Ectodermal cell (in vitro differentiated cells): ENCODE measurements around the gene DCAF11.

Experiments
- H3K27ac ChIP-seq: 2 replicates; pipeline ENCODE4 v1.7.0; 2013; ENCODE audit warnings: mild to moderate bottlenecking, low read depth, low read length; ENCODE audit not compliant: insufficient read depth, poor library complexity, severe bottlenecking
- H3K27me3 ChIP-seq: 2 replicates; pipeline ENCODE4 v1.7.0; 2013; ENCODE audit warnings: mild to moderate bottlenecking, low read length; ENCODE audit not compliant: insufficient read depth, control insufficient read depth, poor library complexity, severe bottlenecking
- H3K36me3 ChIP-seq: one replicate; pipeline ENCODE4 v1.7.0; 2013; ENCODE audit warnings: low read length; ENCODE audit not compliant: control insufficient read depth, insufficient read depth
- H3K4me1 ChIP-seq: one replicate; pipeline ENCODE4 v1.7.0; 2013; ENCODE audit warnings: low read length; ENCODE audit not compliant: control insufficient read depth, insufficient read depth
- H3K4me3 ChIP-seq: 2 replicates; pipeline ENCODE4 v1.7.0; 2013; ENCODE audit warnings: low read depth, low read length, control low read depth; ENCODE audit not compliant: insufficient read depth
- H3K9me3 ChIP-seq: 2 replicates; pipeline ENCODE4 v1.7.0; 2013; ENCODE audit warnings: mild to moderate bottlenecking, low read length, moderate library complexity; ENCODE audit not compliant: control insufficient read depth
- WGBS, 2 experiments: methylation state at CpG; one replicate each; pipeline ENCODE4 v1.1.7; 2013; ENCODE audit warnings: missing lambda C conversion rate in 2 of 2; 5-methylcytosine and 5-hydroxymethylcytosine counted together

The DCAF11 gene

DNA sequence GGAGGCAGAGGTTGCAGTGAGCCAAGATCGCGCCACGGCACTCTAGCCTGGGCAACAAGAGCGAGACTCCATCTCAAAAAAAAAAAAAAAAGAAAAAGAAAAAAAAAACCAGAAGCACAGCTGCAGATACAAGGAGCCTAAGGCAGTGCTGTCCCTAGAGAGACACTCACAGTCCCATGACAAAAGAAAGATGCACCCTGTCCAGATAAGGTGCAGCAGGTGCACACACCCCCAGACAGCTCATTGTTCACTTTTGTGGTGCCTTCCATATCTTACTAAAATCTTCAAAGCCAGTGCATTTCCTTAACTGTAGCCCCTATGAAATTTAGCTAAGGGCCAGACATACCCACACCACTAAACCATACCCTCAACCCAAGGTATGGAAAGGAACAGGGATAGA lies 7.8 kb downstream of the DCAF11 start:
- Histone ChIP-seq H3K9me3 (no peaks in the 10 kb centered on the region), H3K4me3 (no peak overlapping the region), H3K27me3 (no peaks in the 10 kb centered on the region), H3K27ac (no peak overlapping the region), H3K4me1 (no peaks in the 10 kb centered on the region), H3K36me3 (peaks cover 33% of the 10 kb centered on the region)
- WGBS, 2 experiments = 90 to 97% methylated on average over 4 of the region's 4 CpGs

DNA sequence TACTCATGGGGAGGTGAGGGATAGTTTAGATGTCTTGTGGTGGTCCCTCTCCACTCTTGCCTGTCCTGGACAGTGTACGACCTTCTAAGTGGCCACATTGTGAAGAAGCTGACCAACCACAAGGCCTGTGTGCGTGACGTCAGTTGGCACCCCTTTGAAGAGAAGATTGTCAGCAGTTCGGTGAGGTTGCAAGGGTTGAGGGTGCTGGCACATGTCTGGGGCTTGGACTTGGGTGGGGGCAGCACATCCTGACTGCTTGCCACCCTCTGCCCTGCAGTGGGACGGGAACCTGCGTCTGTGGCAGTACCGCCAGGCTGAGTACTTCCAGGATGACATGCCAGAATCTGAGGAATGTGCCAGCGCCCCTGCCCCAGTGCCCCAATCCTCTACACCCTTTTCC lies 8.3 kb downstream of the DCAF11 start:
- peaks cover 29% of the 10 kb centered on the region for H3K36me3 ChIP-seq
- H3K27ac ChIP-seq = no peak overlapping the region
- 94 to 96% methylated on average over 8 of the region's 8 CpGs for WGBS, 2 experiments
- H3K27me3 ChIP-seq = no peaks in the 10 kb centered on the region
- no peaks in the 10 kb centered on the region for H3K4me1 ChIP-seq
- no peak overlapping the region for H3K4me3 ChIP-seq
- no peaks in the 10 kb centered on the region for H3K9me3 ChIP-seq

DNA sequence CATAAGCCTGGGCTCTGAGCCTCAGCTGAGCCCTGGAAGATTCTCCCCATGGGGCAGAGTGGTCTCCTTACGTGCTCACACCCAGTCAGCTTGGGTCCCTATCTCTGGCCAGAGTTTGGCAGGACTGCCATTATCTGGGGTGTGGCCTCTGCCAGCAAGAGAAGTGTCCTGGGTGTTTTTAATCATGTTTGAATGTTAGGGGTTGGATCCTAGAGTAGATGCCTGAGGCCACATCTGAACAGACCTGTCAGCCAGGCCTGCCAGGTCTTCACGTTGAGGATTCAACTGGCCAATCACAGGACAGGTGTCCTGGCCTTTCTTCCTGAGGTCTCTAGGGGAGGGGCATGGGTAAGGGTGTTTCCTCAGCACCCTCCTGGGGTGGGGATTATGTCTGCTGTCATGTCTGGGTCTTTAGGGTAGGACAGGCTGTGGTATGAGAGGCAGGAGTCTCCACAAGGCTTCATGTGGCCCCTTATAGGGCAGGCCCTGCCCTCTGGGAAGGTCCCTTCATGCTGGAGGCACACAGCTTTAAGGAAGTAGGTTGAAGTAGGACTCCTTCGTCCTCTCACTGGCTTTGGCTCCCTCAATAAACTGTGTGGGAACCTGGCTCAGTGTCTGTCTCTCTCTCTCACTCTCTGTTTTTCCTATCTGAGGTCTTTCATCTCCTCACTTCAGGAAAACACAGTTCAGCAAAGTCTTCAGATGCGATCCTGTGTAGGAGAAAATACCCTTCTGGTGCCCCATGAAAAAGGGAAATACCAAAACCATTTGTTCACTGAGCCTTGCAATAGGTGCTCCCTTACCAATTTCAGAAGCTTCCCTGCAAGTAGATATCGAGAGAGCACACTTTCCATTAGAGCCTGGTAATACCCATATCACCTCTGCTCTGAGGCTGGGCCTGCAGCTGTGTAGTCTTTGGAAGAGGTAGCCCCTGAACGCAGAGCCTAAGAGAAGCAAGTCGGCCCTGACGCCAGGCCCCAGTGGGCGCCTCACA lies 9.1 kb downstream of the DCAF11 start:
- H3K9me3 ChIP-seq = no peaks in the 10 kb centered on the region
- no peak overlapping the region for H3K4me3 ChIP-seq
- H3K27ac ChIP-seq = no peak overlapping the region
- H3K27me3 ChIP-seq = no peaks in the 10 kb centered on the region
- H3K36me3 ChIP-seq = peaks cover 22% of the 10 kb centered on the region
- 89 to 93% methylated on average over 9 of the region's 9 CpGs for WGBS, 2 experiments
- H3K4me1 ChIP-seq = no peaks in the 10 kb centered on the region

DNA sequence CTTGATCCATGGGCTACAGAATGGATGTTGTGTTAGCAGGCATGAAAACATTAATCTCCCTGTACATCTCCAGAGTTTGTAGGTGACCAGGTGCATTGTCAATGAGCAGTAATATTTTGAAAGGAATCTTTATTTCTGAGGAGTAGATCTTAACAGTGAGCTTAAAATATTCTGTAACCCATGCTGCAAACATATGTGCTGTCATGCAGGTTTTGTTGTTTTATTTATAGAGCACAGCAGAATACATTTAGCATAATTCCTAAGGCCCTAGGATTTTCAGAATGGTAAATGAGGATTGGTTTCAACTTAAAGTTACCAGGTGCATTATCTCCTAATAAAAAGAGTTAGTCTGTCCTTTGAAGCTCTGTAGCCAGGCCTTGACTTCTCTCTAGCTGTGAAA lies 12.4 kb downstream of the DCAF11 start:
- Histone ChIP-seq H3K4me3 (no peak overlapping the region), H3K9me3 (no peaks in the 10 kb centered on the region), H3K4me1 (no peaks in the 10 kb centered on the region), H3K27ac (no peak overlapping the region), H3K36me3 (peaks cover 6% of the 10 kb centered on the region), H3K27me3 (no peaks in the 10 kb centered on the region)

DNA sequence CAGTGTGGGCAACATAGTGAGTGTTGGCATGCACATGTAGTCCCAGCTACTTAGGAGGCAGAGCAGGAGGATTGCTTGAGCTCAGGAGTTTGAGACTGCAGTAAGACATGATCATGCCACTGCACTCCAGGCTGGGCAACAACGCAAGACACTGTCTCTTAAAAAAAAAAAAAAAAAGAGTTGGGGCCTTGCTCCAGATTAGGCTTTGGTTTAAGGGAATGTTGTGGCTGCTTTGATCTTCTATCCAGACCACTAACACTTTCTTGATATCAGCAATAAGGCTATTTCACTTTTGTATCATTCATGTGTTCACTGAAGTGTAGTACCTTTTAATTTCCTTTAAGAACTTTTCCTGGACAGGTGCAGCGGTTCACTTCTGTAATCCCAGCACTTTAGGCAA lies 13.1 kb downstream of the DCAF11 start:
- no peaks in the 10 kb centered on the region for H3K9me3 ChIP-seq
- peaks cover 2% of the 10 kb centered on the region for H3K36me3 ChIP-seq
- H3K27ac ChIP-seq = no peak overlapping the region
- WGBS, 2 experiments = 95% methylated on average over 2 of the region's 2 CpGs
- no peaks in the 10 kb centered on the region for H3K4me1 ChIP-seq
- H3K27me3 ChIP-seq = no peaks in the 10 kb centered on the region
- H3K4me3 ChIP-seq = no peak overlapping the region

DNA sequence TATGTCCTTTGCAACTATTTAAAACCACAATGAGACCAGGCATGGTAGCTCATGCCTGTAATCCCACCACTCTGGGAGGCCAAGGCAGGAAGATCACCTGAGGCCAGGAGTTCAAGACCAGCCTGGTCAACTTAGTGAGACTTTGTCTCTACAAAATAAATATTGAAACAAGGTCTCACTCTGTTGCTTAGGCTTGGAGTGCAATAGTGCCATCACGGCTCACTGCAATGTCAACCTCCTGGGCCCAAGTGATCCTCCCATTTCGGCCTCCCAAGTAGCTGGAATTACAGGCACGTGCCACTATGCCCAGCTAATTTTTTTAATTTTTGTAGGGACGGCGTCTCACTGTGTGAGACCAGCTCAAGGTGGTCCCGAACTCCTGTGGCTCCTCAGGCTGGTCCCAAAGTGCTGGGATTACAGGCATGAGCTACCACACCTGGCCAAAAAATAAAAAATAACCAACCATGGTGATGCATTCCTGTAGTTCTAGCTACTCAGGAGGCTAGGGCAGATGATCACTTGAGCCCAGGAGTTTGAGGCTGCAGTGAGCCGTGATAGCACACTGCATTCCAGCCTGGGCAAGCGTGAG lies 14.9 kb downstream of the DCAF11 start:
- no peaks in the 10 kb centered on the region for H3K36me3 ChIP-seq
- H3K27ac ChIP-seq = no peak overlapping the region
- H3K27me3 ChIP-seq = no peaks in the 10 kb centered on the region
- H3K4me3 ChIP-seq = no peak overlapping the region
- WGBS, 2 experiments = 88 to 94% methylated on average over 8 of the region's 8 CpGs
- H3K4me1 ChIP-seq = no peaks in the 10 kb centered on the region
- H3K9me3 ChIP-seq = no peaks in the 10 kb centered on the region

DNA sequence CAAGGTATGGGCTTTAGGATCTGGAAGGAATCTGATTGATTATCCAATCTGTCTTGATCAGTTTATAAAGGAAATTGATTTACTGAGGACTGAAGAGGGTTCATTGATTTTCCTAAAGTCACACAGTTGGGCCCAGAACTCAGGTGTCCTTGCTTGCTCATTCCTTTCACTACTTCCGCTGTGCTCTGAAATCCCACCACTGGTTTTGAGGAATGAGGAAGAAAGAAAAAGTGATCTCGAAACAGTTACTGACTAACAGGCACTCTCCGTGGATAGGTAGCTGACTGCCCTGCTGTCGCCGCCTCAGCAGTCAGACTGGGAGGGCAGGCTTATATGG lies 15.8 kb downstream of the DCAF11 start, which contains the start of gene FITM1:
Gene FITM1 (plus strand): TSS at position 280 of the 337 bp plus-strand sequence. CDS start 905 bp downstream, outside the sequence.
- Histone ChIP-seq H3K36me3 (no peaks in the 10 kb centered on the region), H3K4me3 (no peak within 1 kb of the TSS), H3K9me3 (no peaks in the 10 kb centered on the region), H3K4me1 (no peaks in the 10 kb centered on the region), H3K27me3 (peaks cover 4% of the 10 kb centered on the region), H3K27ac (no peak within 1 kb of the TSS)
- 92 to 95% methylated on average over 5 of the region's 5 CpGs for WGBS, 2 experiments

DNA sequence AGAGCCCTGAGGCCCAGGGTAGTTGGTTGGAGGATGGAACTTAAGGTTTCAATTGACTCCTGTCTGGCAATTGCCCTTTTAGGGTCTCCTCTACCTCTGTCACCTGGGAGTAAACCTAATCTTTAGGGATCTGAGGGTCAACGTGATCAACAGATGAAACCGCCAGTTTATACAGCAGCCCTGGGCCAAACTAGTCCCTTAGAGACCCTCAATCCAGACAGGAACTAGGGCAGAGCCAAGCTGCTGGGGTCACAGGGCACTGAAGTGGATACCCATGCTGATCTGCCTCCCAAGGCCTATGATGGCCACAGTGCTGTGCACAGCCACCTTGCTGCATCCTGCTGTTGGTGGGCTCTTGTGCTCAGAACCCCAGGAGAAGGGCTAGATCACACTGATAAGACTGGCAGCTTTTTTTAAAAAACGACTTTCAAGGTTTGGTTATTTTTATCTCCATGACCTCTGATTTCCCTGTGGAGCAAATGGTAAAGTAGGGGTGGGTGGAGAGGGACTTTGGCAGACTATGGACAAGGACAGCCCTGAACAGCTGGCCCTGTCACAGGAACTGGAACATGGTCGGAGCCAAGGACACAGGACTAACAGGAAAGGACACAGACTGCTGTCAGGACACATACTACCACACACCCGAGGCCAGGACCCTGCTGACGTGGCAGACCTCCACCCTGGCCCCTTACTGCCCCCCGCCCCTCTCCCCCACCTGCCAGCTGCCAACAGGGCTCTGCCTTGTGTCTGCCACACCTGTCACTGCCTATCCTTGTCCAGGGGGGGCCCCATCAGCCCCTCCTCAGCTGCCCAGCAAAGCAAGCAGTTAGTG lies 16.4 kb downstream of the DCAF11 start:
- no peaks in the 10 kb centered on the region for H3K4me1 ChIP-seq
- no peak overlapping the region for H3K27ac ChIP-seq
- H3K36me3 ChIP-seq = no peaks in the 10 kb centered on the region
- no peak overlapping the region for H3K4me3 ChIP-seq
- no peaks in the 10 kb centered on the region for H3K9me3 ChIP-seq
- peaks cover 5% of the 10 kb centered on the region for H3K27me3 ChIP-seq
- WGBS, 2 experiments = 88 to 89% methylated on average over 7 of the region's 7 CpGs

DNA sequence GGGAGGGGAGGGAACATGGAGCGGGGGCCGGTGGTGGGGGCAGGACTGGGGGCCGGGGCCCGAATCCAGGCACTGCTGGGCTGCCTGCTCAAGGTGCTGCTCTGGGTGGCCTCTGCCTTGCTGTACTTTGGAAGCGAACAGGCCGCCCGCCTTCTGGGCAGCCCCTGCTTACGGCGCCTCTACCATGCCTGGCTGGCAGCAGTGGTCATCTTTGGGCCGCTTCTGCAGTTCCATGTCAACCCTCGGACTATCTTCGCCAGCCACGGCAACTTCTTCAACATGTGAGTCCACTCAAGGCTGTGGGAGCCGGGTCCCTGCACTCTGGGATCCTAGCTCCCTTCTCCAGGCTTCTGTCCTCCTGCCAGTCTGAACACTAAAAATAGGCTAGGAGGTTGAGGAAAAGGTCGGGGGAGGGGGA lies 17.0 kb downstream of the DCAF11 start:
- no peaks in the 10 kb centered on the region for H3K36me3 ChIP-seq
- no peak overlapping the region for H3K4me3 ChIP-seq
- H3K27ac ChIP-seq = no peak overlapping the region
- H3K27me3 ChIP-seq = peaks cover 5% of the 10 kb centered on the region
- WGBS, 2 experiments = 93 to 94% methylated on average over 15 of the region's 15 CpGs
- H3K9me3 ChIP-seq = no peaks in the 10 kb centered on the region
- H3K4me1 ChIP-seq = no peaks in the 10 kb centered on the region
